ENCODE data around the gene ARMC5. TPM values are rescaled to one million over a fixed set of nuclear protein-coding genes. Genes with fewer than 3 reads are reported as not detected.

ARMC5 gene
- total and polyA plus RNA-seq, 10 of the 15 experiments (the other 5 are each of a cell fraction or from before 2014, with no cell fraction given), result 0.06 to 13.2 (median 5.6) TPM

DNA sequence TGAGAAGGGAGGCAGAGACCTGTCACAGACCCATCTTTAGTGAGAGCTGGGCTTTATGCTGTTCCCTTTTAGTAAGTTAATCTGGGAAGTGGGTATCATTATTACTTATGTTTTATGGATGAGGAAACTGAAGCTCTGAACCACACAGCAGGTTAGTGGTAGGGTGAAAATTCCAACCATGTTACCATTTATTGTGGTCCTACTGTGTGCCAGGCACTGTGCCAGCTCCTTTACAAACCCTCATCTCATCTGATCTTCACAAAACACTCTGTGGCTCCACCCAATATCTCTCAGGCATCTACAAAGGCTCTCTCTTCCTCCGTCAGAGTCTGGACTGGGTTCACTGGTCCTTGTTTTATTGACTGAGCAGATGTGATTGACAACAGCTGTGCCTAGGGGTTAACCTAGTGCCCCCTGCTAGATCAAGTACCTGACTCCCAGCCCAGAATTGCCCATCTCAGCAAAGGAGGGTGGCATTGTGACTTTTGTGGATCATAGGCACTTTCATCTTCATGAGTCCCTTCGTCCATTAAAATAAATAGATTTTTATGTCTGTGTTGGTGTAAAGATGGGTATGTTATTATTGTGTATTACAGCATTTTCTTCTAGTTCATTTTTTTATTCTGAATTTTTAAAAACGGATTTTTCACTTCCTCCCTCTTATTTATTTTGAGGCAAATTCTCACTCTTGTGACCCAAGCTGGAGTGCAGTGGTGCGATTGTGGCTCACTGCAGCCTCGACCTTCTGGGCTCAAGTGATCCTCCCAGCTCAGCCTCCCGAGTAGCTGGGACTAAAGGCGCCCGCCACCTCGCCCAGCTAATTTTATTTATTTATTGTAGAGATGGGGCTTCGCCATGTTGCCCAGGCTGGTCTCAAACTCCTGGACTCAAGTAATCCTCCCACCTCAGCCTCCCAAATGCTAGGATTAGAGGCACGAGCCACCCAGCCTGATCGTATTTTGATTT lies 15.8 kb downstream of the ARMC5 start:
- FAIRE-seq, result no peak
- intact Hi-C loops (cut with micrococcal nuclease; ENCODE audit: unreplicated experiment) (no loop called here), in situ Hi-C loops (cut with MboI) (no loop called here)
- H3K27me3 ChIP-seq (replicated peaks in 1 of 2; ENCODE audit: control insufficient read depth in 2 of 2, insufficient read depth in 2 of 2, low read length in 1 of 2), result peaks cover 0 to 9% of the 10 kb centered on the region in 2 experiments; a peak in 3 of 4 replicates
- RAD21 ChIA-PET (ENCODE audit: unreplicated experiment), result no interaction called here
- H3K4me2 ChIP-seq (ENCODE audit: control insufficient read depth, insufficient read depth), result no peak overlapping the region
- no peak overlapping the region for H2AFZ ChIP-seq (ENCODE audit: control insufficient read depth, low read depth, low read length)
- no peak for DNase-seq (ENCODE audit: low read depth, low spot score)
- no peaks in the 10 kb centered on the region for H3K9me3 ChIP-seq (replicated peaks; ENCODE audit: control insufficient read depth, insufficient read depth, low read length)
- CTCF ChIA-PET, result interaction anchor here (0.7 to 1.9 kb wide), 2 partner anchors 14 to 557 kb away, joined by 3 to 13 read pairs; no protein-coding TSS in a partner anchor
- WGBS (ENCODE audit: insufficient coverage, insufficient replicate concordance, low lambda C conversion rate, missing lambda C conversion rate), result 44% methylated on average over 12 of the region's 12 CpGs
- no peak overlapping the region for H3K9ac ChIP-seq (ENCODE audit: control insufficient read depth, insufficient read depth, low read length)
- peaks cover 7% of the 10 kb centered on the region; the same call in 1 of the 2 replicates for H3K4me1 ChIP-seq (ENCODE audit: control insufficient read depth, insufficient read depth, low read length)
- BruUV-seq (replicated peaks), result no TSS peak
- no peaks in the 10 kb centered on the region for H4K20me1 ChIP-seq (ENCODE audit: control insufficient read depth, insufficient read depth)
- H3K79me2 ChIP-seq (ENCODE audit: control insufficient read depth, insufficient read depth, low read length), result no peaks in the 10 kb centered on the region
- no peak overlapping the region for H3K27ac ChIP-seq (ENCODE audit: control insufficient read depth, insufficient read depth)
- no peaks in the 10 kb centered on the region for H3K36me3 ChIP-seq (ENCODE audit: control insufficient read depth in 2 of 2, insufficient read depth in 2 of 2, low read length in 1 of 2)
- POLR2A ChIA-PET, result no interaction called here
- SMC1A ChIA-PET (ENCODE audit: uncharacterized antibody, unreplicated experiment), result interaction anchor here (1.0 to 1.5 kb wide), 2 partner anchors 15 to 36 kb away, joined by 3 read pairs; no protein-coding TSS in a partner anchor
- no peak for ATAC-seq
- H3K4me3 ChIP-seq, result no peak overlapping the region
- TF ChIP-seq ZNF24 (IDR thresholded peaks at IDR 0.05), result no peak
- TF ChIP-seq ZZZ3 (IDR thresholded peaks at IDR 0.05; ENCODE audit: control insufficient read depth, insufficient read length, low read depth), result no peak
- no peak for TF ChIP-seq CBFB (IDR thresholded peaks at IDR 0.05; ENCODE audit: low read depth)
- no peak for TF ChIP-seq CREM (IDR thresholded peaks at IDR 0.05; ENCODE audit: low read depth)
- no peak for TF ChIP-seq POLR2A (IDR thresholded peaks at IDR 0.05; ENCODE audit: low read depth, low read length)
- TF ChIP-seq BMI1 (IDR thresholded peaks at IDR 0.05; ENCODE audit: borderline replicate concordance), result no peak
- no peak for TF ChIP-seq CHD1 (IDR thresholded peaks at IDR 0.05; ENCODE audit: low read depth, low read length)
- no peak for TF ChIP-seq TARDBP (IDR thresholded peaks at IDR 0.05; ENCODE audit: borderline replicate concordance)
- no peak for TF ChIP-seq ZBED1 (IDR thresholded peaks at IDR 0.05; ENCODE audit: borderline replicate concordance)

Measured in GM12878 (cell line).